GM12891 (cell line): ENCODE data around the gene AMOTL2.

Experiments
- PAX5 ChIP-seq: IDR thresholded peaks from 2 replicates; pipeline ENCODE4 v1.6.1; 2011; ENCODE audit warnings: low read length, moderate library complexity, mild to moderate bottlenecking; ENCODE audit not compliant: insufficient read depth, severe bottlenecking
- POLR2A ChIP-seq: IDR thresholded peaks from 2 replicates; pipeline ENCODE4 v1.6.1; 2011; ENCODE audit warnings: low read depth, low read length, control low read depth
- POLR2AphosphoS5 ChIP-seq: IDR thresholded peaks from 2 replicates; pipeline ENCODE4 v1.6.1; 2011; ENCODE audit warnings: low read depth, low read length, control low read depth

DNA sequence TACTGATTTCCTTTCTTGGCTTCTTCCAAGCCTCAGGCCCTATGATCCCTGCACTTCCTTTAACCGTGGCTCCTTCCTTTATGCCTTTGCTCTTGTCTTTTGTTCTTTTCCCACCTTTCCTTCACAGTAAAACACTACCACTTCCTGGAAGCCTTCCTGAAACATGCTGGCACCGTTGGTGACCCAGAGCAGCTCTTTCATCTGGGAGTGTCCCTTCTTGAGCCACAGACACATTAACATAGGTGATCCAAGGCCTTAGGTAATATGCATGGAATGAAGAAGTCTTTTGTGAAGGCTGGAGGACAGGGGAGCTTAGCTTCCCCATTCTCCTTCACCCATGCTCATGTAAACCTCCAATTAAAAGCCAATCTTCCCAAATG, 39.4 kb downstream of the AMOTL2 start:
- TF ChIP-seq POLR2A (no peak), PAX5 (no peak), POLR2AphosphoS5 (no peak)
